Measurements from ENCODE around the gene SATB1.

The SATB1 gene

DNA sequence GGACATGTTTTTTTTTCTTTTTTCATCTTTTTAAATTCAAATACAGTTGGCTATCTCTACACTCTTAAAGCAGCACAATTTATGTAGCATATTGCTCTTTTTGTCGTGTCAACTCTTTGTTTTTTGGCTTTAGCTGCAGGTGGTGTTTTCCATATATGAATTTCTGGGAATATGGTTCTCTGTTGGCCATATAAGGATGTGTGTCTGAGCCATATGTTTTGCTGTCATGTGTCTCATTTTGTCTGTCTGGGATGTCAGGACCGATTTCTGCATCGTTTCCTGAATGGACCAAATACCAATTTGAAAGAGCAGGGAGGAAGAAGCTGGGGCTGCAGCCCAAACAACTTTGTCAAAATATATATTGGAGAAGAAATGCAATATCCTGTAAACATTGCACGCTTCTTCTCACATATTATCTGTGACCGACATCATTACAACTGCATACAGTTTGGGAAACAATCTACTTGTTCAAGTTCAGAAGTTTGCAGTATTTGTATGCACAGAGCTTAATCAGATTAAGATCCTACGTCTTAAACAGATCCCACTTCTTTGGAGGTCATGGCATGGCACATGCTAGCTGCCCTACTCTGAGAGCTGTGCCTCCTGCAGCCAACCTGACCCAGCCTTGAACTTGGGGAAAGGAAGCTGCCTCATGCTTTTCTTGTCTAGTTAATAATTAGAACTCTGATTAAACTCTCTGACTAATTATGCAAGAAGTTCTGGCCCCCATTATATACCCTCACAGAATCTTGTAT lies 4.0 kb upstream of the SATB1 start:
- no peak for DNase-seq

DNA sequence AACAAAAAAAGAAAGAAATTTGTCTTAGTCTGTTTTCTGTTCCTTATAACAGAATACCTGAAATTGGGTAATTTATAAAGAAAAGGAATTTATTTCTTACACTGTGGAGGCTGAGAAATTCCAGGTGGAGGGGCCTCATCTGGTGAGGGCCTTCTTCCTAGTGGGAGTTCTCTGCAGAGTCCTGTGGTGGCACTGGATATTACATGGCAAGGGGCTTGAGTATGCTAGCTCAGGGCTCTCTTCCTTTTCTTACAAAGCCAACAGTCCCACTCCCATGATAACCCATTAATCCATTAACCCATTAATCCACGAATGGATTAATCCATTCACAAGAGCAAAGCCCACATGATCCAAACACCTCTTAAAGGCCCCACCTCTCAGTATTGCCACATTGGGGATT lies 2.9 kb upstream of the SATB1 start:
- no peak for DNase-seq

DNA sequence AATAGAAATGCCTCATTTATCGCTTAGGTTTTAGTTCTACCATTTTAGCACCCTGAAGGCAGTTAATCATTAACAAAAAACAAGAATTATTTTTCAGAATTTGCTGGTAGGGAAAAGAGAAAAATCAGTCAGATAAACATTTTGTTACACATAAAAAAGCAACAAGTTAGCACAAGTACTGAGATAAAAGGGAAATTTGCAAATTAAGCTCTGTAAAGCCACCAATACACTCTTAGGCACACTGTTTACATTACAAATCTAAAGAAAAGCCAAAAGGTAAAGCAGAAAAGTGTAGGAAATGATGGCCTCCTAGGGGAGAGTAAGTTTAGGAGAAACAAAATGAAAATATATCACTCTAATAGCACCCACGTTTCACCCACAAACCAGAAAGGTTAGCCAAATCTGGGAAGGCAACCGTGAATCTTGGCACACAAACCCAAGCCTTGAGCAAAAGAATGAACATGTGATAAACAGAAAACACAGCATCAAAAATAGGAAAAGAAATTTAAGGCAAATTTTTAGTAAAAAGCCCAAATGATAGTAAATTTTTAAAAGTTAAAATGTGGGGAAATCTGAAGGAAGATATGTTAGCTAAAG lies 1.6 kb upstream of the SATB1 start:
- no peak for DNase-seq

DNA sequence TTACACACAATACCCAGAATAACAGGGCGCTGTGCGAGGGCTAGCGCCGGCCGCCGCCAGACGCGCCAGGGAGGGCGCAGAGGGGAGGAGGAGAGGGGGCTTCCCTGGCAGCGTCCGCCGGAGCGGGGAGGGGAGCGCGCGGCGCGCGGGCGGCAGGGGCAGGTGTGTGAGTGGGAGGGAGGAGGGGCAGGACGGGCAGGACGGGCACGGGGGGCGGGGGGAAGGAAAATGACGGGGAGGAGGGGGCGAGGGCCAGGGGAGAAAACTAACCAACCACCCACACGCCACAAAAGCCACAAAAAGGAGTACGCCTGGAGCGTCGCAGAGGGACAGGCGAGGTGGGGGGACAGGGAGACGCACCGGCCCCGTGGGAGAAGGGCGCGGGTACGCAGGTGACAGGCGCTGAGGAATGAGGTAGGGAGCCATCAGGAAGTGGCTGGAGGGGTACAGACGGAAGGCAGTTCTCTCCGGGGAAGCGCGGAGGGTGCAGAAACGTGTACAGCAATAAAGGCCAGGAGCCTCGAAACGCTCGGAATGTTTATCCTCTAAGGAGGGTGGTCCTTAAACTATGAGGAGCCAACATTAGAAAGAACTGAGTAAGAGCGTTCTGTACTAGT lies 610 bp upstream of the SATB1 start:
- peak; percentile 84 for DNase-seq

DNA sequence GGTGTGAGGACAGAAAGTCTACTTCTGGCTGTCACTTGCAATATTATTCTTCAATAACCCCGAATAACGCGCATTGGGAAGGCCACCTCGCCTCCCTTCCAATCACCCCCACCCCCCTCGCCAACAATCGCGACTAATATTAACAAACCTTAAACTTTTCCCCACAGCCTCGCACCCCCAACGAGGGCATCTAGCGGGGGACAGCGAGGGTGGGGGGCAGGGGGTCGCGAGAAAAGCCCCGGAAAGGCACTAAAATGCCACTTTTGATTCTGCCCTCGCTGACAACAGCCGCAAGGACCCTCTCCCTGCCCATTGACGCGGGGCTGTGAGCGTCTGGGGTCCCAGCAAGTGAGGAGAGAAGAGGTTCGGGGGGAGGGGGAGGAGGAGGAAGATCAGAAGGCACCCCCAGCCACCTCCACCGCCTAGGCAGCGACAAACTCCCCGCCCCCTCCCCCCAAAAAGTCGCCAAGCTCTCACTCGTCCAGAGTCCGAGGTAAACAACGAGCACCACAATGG lies 868 bp downstream of the SATB1 start:
- no peak for DNase-seq

DNA sequence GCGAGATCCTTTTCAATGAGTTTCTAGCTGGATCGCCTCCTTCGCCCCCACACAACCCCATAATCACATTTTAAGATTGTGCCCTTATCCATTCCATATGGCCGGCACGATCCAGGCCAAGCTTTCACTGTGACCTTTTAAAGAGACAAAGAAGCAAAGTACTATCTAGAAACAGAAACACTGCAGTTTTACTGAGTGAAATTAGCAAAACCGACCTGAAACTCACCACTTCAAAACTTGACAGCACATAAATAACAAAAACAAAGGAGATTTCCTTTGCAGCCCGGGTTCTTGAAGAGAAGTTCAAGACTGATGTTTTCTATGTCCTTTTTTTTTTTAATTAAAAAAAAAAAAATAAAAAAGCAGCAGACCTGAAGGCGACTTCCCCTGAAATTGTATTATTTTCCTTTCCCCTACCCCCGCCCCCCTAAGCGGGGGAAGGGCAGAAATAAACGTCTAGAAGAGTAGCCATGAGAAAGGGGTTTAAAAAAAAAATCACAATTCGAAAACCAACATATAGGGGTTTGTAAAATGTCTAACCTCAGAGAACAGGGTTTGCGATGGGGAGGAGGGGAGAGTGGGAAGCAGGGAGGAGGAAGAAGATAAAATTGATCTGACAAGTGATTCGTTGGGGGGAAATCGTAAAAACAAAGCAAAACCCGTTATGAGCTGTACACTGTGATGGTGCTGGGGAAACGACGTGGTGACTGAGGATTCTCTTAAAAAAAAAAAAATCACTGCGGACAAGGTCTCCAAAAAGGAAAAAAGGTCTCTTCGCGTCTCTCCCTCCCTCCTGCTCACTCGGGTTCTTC lies 1.5 kb downstream of the SATB1 start:
- peak; percentile 55 for DNase-seq

DNA sequence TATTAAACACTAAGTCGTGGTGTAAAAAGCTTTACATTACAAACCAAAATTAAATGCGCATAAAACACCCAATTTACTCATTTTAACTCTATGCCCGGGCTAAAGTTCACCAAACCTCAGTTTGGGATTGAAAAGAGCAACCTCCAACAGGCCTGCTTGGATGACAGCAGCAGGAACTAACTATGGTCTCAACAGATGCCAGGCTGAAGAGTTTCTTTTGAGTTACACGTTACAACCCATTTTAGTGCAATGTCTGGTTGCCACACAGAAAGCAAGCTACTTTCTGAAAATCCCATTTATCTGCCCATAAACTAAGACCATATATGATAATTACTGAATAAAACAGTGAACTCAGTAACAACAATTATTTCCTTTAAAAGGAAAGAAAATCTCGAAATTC lies 2.2 kb downstream of the SATB1 start:
- no peak for DNase-seq

DNA sequence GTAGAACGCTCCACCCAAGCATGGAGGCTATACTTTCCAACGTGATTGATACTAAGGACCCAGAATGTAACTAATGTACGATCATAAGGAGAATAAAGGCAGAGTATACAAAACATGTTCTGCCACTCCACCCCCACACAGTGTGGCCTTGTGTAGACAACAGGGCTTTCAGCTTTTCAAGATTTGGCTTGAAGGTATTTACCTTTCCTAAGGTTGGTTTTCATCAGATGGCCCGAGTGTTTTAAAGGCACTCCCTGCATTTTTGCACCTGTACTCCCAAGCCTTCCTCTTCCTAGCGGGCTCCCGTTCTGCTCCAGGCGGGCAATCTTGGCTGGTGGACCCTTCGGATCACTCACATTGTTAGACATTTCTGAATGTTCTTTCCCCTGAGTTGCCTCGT lies 4.6 kb downstream of the SATB1 start:
- DNase-seq: peak; percentile 50

DNA sequence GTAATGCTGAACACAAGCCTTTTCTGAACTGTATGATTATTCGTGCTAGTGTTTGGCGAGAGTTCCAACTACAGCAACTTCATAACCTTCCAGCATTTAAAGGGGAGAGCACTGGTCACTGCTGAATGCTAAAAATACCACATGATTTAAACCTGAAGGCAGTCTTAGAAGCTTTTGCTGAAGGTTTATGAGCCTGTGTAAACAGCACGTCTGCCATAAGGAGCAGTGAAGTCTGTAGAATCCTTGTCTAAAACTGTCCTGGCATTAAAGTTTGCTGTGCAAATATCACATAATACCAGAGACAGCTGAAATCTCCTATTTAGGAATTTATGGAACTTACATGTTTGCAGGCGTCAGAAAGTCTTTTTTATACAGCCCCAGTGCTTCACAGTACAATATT lies 5.9 kb downstream of the SATB1 start:
- no peak for DNase-seq

DNA sequence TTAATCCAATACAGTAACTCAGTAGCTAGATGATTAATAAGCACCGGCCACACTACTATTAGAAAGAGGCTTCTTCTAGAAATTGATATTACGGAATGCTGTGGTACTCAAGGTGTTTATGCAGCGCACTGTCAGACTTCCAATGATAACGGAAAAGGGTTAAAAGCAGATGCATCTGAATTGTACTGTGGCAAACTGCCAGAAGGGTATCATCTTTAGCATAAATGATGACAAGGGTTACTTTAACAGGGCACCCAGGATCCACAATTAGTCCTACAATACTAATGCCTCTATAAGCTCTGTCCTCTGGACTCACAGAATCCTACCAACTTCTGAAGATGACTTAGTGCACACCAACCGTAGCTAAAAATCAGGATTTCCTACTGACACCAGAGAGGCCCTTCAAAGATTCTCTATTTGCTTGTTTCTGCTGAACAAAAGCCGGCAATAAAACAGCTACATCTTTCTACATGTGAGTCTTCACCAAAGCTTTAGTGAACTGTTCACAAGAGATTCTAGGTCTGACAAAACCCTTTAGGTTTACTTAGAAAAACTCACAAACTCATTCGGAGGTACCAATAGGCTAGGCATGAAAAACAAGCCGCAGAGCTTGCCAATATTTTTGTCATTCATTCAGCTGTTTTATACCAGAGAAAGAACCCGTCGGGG lies 7.1 kb downstream of the SATB1 start:
- DNase-seq: no peak

DNA sequence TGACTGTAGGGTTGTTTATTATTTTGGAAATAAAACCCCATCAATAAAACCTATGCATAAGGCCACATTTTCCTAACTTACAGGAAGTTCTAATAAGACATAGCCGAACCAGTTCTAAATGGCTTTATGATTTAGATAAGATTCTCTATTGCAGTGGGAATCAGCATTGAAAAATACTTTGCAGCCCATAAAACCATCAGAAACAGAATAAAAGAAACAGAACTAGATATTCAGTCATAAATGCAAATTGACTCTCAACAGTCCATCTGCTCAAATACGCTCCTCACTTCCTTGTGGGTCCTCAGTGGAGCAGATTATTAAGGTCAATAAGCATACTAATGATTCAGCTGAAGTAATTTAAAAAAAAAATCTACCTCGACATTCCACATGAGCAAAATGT lies 8.8 kb downstream of the SATB1 start:
- DNase-seq: no peak

DNA sequence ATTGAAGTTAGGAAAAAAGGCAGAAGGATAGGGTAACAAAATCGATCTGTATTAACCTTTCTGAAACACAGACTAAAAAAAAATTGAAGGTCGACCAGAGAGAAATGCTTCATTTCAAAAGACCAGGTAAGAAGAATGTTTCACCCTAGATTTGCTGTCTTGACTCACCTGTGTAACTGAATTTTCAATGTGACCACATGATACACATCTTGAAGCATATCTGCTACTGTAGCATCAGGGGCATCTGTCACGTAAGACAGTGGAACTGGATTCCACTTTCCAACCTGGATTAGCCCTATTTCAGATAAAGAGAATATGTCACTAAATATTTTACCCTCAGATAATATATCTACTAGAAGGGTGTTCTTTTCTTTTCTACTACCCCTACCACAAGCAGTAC lies 9.3 kb downstream of the SATB1 start:
- no peak for DNase-seq

DNA sequence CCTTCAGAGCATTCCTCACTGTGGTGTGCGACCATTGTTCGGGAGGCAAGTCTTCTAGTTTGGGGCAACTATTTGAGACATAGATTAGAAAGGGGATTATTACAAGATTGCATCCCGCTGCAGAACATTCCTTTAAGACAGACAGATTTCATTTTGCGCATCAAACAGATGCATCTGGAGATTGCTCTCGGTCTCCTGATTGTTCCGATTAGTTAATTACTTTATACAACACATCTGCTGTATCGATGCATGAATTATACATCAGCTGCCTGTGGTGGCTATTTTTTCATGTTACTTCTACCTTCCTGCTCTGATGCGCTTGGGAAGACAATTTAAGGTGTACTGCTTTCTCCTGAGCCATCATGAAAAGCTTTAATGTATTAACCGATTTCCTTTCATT lies 10.0 kb downstream of the SATB1 start:
- DNase-seq: no peak

DNA sequence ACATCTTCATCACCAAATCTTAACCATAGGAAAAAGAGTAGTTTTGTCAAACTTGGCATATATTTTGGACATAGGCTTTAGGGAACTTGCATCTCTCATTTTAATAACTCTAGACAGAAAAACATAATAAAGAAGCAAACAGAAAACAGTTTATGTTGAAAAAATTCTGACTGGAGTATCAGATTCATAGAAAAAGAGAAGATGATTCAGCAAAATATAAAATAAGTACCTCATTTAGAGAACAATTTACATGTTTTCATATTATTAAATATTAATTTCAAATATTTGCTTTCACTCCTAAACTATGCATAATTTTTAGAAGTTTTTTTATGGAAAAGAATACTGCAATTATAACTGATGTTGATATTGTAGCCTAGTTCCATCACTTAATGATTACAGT lies 12.5 kb downstream of the SATB1 start:
- DNase-seq: no peak

DNA sequence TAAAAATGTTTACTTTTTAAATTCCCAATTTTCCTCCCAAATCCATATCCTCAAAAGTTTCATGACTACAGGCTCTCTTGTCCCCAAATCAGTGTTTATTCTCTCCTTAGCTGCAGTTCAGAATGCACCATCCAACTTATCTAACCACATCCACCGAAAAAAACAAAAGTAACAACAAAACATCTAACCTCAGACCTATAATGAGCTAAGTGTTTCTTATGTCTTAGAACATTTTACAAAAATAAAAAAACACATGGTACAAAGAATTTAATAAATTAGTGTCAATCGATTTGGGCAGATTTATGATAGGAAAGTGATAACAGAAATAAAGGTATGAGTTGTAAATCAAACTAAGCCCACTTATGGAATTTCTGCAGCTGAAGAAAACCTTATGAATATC lies 13.6 kb downstream of the SATB1 start:
- DNase-seq: no peak

DNA sequence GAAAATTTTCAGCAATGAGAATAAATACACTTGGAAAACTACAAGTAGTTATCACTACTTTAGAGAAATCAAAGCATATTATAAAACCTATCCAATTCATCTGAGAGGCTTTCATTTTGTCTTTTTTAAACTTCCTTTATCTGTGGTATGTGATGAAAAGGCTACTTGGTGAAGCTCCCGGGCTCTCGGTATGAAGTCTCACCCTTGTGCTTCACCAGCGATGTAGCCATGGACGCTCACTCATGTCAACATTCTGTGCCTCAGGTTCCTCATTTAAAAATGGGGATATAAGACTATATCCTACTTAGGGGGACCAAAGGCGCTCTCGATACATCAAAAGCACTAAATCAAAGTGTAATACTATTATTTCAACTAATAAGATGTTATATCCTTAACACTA lies 14.9 kb downstream of the SATB1 start:
- DNase-seq: no peak

DNA sequence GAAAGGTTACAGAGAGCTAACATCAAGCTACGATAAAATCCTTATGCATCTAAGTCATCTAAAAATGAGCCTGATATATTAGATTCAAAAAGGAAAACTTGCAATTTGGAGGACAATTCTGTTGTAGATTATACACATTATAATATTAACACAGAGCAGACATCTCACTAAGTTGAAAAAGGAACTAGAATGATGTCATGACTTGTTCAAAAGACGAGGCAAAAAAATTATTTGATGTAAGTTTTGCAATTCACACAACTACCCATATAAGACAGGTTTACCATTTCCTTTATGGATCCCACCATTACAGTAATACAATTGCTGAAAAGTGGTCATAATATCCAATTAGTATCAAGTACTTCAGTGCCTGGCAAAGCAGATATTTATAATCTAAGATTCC lies 15.9 kb downstream of the SATB1 start:
- DNase-seq: no peak

DNA sequence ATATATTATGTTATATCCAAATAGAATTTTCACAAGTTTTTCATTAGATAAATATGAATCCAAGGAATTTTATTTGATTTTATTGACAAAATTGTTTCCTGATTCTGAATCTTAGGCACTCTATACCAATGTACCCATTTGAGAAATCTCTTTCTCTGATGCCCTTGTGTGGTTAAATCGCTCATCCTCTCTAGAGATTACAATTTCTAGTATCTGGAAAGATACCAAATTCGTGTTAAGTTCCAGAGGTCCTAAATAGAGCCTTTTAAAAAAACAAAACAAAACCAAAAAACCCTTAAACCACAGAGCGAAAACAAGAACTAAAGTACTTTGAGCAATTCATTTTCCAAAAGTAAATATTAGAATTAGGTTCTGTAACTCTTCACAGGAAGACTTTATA lies 20.0 kb downstream of the SATB1 start:
- DNase-seq: no peak

DNA sequence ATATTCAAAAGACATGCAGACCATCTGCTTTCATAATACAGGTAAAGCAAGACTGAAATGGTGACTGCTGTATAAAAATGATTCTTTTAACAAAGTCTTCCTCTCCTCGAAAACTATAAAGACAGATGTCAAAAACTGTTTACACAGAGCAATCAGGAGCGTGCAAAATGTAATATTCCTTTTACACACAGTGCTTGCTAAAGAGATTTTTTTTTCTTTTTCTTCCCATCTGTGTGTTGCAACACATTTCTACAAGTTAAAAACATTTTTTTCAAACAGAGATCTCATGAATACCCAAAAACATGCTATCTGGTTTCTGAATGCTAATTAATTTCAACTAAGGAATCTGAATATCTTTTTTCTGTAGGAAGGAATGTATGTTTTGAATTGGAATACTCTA lies 22.1 kb downstream of the SATB1 start:
- DNase-seq: no peak

DNA sequence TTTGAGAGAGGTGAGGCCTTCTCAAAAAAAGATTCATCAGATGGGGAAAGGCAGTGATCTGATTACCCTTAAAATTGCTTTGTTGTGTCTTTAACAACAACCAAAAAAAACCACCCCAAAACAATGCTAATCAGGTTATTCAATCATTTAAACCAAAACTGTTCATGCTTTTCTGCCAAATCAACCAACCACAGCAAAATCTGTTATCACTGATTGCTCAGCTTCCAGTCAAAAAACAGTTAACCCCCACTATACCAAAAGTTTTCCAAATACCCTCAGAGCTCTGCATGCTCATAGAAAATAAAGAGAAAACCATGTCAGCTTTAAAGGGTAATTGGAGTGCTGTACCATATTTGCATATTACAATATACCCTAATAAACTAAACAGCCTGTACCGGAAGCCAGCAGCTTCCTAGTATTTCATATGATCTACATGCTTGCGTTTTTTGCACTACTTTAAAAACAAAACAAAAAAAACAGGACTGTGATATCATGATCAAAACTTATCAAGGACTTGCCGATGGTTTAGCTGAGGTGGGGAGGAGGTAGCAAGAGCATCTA lies 22.8 kb downstream of the SATB1 start:
- DNase-seq: no peak

DNA sequence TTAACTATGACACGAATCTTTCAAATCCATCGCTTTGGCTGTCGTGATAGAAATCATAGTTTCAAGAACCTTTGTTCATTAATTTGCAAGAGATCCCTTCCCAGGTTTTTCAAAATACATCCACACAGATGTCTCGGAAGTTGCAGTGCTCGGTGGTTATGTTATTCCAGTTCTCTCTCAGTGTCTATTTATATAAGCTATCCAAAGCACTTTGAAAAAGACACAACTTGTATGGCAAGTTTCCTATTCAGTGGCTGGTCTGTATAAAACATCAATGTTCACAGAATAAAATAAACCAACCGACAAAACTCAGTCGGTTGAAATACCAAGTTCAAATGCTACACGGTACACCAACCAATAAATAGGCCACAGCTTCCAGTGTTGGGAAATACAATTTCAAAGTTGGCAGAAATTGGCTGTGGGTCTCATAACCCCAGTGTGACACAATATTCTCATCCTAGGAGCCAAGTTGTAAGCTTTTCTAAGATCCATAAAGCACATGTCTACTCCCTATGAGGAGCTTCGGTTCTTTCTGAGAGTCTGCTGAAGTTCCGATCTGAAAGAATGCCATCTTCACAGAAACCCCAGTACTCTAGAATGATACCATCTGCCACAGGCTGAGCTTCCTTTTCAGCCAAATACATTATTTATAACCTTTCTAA lies 23.7 kb downstream of the SATB1 start:
- no peak for DNase-seq

DNA sequence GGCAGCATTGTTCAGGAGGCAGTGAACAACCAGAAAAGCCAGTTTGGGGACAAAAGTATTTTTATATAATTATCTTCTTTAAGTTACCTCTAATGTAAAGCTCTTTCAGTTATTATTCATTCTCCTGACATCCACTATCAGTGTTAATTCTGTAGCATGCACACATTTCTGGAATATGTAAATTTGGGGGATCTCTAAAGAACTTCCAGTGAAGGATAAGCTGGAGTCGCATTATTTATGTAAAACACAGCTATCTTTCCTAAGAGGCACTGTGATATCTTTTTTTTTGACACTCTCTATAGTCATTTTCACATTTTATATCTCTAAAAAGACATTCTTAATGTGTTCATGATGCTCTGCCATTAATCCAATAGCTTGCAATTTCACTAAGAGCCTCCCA lies 26.7 kb downstream of the SATB1 start:
- no peak for DNase-seq
